ENCODE results near the gene OR10AD1. TPM values are rescaled to one million over a fixed set of nuclear protein-coding genes. Genes with fewer than 3 reads are reported as not detected.

OR10AD1 gene
- total RNA-seq, 2 experiments from 2014 or later: not detected

DNA sequence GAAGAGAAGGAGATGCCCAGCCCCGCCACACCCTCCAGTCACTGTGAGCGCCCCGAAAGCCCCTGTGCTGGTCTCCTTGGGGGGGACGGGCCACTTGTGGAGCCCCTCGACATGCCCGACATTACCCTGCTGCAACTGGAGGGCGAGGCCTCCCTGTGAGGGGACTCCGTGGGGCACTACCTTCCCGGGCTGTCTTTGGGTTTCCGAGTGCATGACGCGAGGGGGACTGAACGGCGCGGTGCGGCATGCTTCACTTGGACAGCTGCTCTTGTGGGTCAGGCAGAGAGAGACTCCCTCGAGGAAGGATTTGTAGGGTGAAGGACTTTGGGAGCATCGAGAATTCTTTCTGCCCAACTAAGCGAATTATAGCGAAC, 18.6 kb downstream of the OR10AD1 start:
- H3K9me3 ChIP-seq (ENCODE audit: low read length): no peaks in the 10 kb centered on the region
- ChIA-PET CTCF (ENCODE audit: unreplicated experiment) (no interaction called here), POLR2A (interaction anchor here (0.5 kb wide), 1 partner anchor 28 kb away, joined by 7 read pairs; no protein-coding TSS in a partner anchor)
- no peak for DNase-seq (ENCODE audit: low spot score)
- peaks cover 8% of the 10 kb centered on the region for H3K4me1 ChIP-seq (ENCODE audit: insufficient read depth, low read length, poor library complexity, severe bottlenecking)
- TF ChIP-seq, protein P1, sequence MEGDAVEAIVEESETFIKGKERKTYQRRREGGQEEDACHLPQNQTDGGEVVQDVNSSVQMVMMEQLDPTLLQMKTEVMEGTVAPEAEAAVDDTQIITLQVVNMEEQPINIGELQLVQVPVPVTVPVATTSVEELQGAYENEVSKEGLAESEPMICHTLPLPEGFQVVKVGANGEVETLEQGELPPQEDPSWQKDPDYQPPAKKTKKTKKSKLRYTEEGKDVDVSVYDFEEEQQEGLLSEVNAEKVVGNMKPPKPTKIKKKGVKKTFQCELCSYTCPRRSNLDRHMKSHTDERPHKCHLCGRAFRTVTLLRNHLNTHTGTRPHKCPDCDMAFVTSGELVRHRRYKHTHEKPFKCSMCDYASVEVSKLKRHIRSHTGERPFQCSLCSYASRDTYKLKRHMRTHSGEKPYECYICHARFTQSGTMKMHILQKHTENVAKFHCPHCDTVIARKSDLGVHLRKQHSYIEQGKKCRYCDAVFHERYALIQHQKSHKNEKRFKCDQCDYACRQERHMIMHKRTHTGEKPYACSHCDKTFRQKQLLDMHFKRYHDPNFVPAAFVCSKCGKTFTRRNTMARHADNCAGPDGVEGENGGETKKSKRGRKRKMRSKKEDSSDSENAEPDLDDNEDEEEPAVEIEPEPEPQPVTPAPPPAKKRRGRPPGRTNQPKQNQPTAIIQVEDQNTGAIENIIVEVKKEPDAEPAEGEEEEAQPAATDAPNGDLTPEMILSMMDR (conservative IDR thresholded peaks at IDR 0.05; ENCODE audit: low read length): no peak
- no peak for TF ChIP-seq EZH2phosphoT487 (IDR thresholded peaks at IDR 0.05; ENCODE audit: borderline replicate concordance, low read depth, low read length)
- no peaks in the 10 kb centered on the region for H4K20me1 ChIP-seq (ENCODE audit: insufficient read depth, low read length)
- H3K27ac ChIP-seq (ENCODE audit: low read depth, low read length, poor library complexity, severe bottlenecking): no peak overlapping the region
- H3K9me2 ChIP-seq (ENCODE audit: insufficient read depth, low read length): no peaks in the 10 kb centered on the region
- no peak overlapping the region for H3K4me3 ChIP-seq (ENCODE audit: low read depth, low read length, poor library complexity, severe bottlenecking)
- H3K79me2 ChIP-seq (ENCODE audit: insufficient read depth, low read depth, low read length): no peaks in the 10 kb centered on the region
- no peak overlapping the region for H3K4me2 ChIP-seq (ENCODE audit: low read length)
- BruUV-seq (replicated peaks): no TSS peak
- intact Hi-C loops (cut with micrococcal nuclease; ENCODE audit: unreplicated experiment): loop anchor here (5.0 kb wide), 1 partner anchor 433 kb away; no protein-coding TSS in a partner anchor
- H2AFZ ChIP-seq (ENCODE audit: low read length): no peak overlapping the region
- no peaks in the 10 kb centered on the region for H3K36me3 ChIP-seq (ENCODE audit: insufficient read depth, low read length)

DNA sequence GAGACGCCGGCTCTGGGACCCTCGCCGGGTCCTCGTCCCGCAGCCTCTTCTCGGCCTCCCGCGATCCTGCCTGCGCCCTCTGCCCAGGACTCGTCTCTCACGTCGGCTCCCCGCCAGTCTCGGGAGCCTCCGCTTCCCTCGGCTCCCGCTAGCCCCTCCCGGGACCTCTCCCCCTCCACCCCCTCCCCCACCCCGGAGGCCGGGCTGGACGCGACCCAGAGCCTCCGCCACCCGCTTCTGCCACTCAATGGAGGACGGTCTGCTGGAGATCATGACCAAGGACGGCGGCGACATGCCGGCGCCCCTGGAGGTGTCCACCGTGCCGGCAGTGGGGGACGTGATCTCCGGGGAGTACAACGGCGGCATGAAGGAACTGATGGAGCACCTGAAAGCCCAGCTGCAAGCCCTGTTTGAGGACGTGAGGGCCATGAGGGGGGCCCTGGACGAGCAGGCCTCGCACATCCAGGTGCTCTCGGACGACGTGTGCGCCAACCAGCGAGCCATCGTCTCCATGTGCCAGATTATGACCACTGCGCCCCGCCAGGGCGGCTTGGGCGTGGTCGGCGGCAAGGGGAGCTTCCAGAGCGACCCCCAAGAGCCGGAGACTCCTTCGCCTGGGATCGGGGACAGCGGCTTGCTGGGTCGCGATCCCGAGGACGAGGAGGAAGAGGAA, 19.1 kb downstream of the OR10AD1 start:
- Histone ChIP-seq H3K9me2 (ENCODE audit: insufficient read depth, low read length) (no peaks in the 10 kb centered on the region), H3K9me3 (ENCODE audit: low read length) (no peaks in the 10 kb centered on the region), H3K4me3 (ENCODE audit: low read depth, low read length, poor library complexity, severe bottlenecking) (peak overlapping the region; percentile 78), H3K4me2 (ENCODE audit: low read length) (peak overlapping the region; percentile 68), H4K20me1 (ENCODE audit: insufficient read depth, low read length) (no peaks in the 10 kb centered on the region), H3K27ac (ENCODE audit: low read depth, low read length, poor library complexity, severe bottlenecking) (no peak overlapping the region), H3K36me3 (ENCODE audit: insufficient read depth, low read length) (no peaks in the 10 kb centered on the region), H3K79me2 (ENCODE audit: insufficient read depth, low read depth, low read length) (no peaks in the 10 kb centered on the region), H2AFZ (ENCODE audit: low read length) (peak overlapping the region; percentile 98), H3K4me1 (ENCODE audit: insufficient read depth, low read length, poor library complexity, severe bottlenecking) (peaks cover 8% of the 10 kb centered on the region)
- DNase-seq (ENCODE audit: low spot score): no peak
- no TSS peak for BruUV-seq (replicated peaks)
- TF ChIP-seq, protein P1 (conservative IDR thresholded peaks at IDR 0.05; ENCODE audit: low read length): no peak
- TF ChIP-seq EZH2phosphoT487 (IDR thresholded peaks at IDR 0.05; ENCODE audit: borderline replicate concordance, low read depth, low read length): no peak
- intact Hi-C loops (cut with micrococcal nuclease; ENCODE audit: unreplicated experiment): loop anchor here (5.0 kb wide), 1 partner anchor 433 kb away; no protein-coding TSS in a partner anchor
- CTCF ChIA-PET (ENCODE audit: unreplicated experiment): no interaction called here
- POLR2A ChIA-PET: interaction anchor here (0.5 to 1.6 kb wide), 3 partner anchors 16 to 488 kb away, joined by 4 to 12 read pairs (median 7); no protein-coding TSS in a partner anchor
